Ascending aorta (tissue), 2 donors: ENCODE results near the gene DST. TPM values are rescaled to one million over a fixed set of nuclear protein-coding genes. Genes with fewer than 3 reads are reported as not detected.

Source experiments
- DNase-seq, 2 donors: peaks; one replicate each; pipeline ENCODE4 v3.0.0-alpha.2; 2019; ENCODE audit warnings: low spot score in 2 of 2
- H3K27ac ChIP-seq, 2 donors: fragments of 200-600 bp; sonication (generic); one replicate each; pipeline ENCODE4 v1.5.1; 2016 to 2017; ENCODE audit warnings: mild to moderate bottlenecking in 1 of 2
- H3K27me3 ChIP-seq: fragments of 200-600 bp; sonication (generic); one replicate; pipeline ENCODE4 v1.5.1; 2017
- H3K36me3 ChIP-seq, 2 donors: fragments of 200-600 bp; sonication (generic); one replicate each; pipeline ENCODE4 v1.5.1; 2016
- H3K4me1 ChIP-seq, 2 donors: fragments of 200-600 bp; sonication (generic); one replicate each; pipeline ENCODE4 v1.5.1; 2016 to 2017; ENCODE audit warnings: mild to moderate bottlenecking in 1 of 2
- H3K4me3 ChIP-seq, 2 donors: fragments of 200-600 bp; sonication (generic); one replicate each; pipeline ENCODE4 v1.5.1; 2016 to 2017; ENCODE audit warnings: mild to moderate bottlenecking in 1 of 2
- H3K9me3 ChIP-seq, 2 donors: fragments of 200-600 bp; sonication (generic); one replicate each; pipeline ENCODE4 v1.5.1; 2016
- intact Hi-C: fragments of 100-400 bp; cut with DNase I; formaldehyde crosslinking; loops from one replicate; pipeline ENCODE4 v1.15.1; 2023
- total RNA-seq: library from RNA; depleted of rRNA; stranded (reverse); fragments of >200 nt; gene quantifications from one replicate; pipeline ENCODE4 v1.1.0, GENCODE V29; 2016
- TF ChIP-seq, protein P1 (sequence below), 3 experiments: fragments of 200-600 bp in 2 of 3; fragments of 450-650 bp in 1 of 3; sonication (generic) in 2 of 3; IDR thresholded peaks; one replicate each; pipeline ENCODE4 v1.5.1; 2016 to 2019; ENCODE audit warnings: antibody characterized with exemption in 3 of 3, mild to moderate bottlenecking in 1 of 3, moderate library complexity in 1 of 3

The DST gene
- total RNA-seq, 1 donor from 2014 or later: 223 TPM

DNA sequence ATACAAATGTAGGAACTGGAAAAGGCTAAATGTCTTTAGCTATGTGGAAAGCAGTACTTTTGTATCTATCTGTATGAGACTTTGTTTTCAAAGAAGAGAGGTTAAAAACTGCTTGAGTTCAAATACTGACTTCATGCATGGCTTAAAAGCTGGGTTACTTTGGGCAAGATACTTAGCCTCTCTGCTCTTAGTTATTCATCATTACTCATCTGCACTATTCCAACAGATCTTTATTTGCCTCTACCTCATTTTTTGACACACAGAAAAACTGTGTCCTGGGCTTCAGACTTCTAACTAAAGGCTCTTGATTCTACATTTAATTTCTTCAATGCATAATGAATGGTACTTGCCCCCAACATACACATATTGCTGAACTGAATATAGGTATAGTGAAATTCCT lies 114.8 kb downstream of the DST start:
- peaks cover 41 to 79% of the 10 kb centered on the region in 2 donors for H3K36me3 ChIP-seq
- H3K4me3 ChIP-seq: no peak overlapping the region
- H3K27me3 ChIP-seq: no peaks in the 10 kb centered on the region
- intact Hi-C loops: no loop called here
- no peak for DNase-seq
- peaks cover 0 to 40% of the 10 kb centered on the region in 2 donors for H3K4me1 ChIP-seq
- TF ChIP-seq, protein P1, sequence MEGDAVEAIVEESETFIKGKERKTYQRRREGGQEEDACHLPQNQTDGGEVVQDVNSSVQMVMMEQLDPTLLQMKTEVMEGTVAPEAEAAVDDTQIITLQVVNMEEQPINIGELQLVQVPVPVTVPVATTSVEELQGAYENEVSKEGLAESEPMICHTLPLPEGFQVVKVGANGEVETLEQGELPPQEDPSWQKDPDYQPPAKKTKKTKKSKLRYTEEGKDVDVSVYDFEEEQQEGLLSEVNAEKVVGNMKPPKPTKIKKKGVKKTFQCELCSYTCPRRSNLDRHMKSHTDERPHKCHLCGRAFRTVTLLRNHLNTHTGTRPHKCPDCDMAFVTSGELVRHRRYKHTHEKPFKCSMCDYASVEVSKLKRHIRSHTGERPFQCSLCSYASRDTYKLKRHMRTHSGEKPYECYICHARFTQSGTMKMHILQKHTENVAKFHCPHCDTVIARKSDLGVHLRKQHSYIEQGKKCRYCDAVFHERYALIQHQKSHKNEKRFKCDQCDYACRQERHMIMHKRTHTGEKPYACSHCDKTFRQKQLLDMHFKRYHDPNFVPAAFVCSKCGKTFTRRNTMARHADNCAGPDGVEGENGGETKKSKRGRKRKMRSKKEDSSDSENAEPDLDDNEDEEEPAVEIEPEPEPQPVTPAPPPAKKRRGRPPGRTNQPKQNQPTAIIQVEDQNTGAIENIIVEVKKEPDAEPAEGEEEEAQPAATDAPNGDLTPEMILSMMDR (IDR thresholded peaks at IDR 0.05): no peak
- H3K9me3 ChIP-seq: no peaks in the 10 kb centered on the region
- peak overlapping the region; percentile 33 to 82 for H3K27ac ChIP-seq

DNA sequence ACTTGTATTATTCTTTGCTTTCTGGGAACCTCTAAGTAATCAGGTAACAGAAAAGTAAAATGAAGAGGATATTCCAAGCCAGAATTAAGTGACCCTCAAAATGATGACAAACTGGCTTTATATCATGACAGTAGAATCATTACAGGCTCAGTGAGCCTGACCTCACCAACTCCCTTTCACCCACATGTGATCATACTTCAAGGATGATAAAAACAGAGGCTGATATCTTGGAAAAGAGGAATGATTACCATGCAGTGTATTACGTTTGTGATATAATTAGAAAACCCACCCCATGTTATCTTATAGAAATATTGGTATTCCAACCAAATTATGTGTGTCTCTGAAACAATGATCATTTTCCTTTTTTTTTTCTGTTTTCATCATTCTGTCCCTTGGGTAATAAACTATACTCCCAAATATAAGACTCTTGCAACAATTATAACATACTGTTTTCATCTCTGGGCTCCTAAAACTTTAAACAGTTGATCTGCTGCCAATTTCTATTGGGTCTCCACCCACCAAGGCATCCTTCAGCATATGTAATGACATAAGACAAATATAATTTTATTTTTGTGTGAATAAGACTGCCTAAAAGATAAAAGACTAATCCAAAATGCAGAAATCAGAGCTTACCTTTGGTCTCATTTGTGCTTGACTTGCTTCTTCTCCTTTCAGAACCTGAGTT lies 115.7 kb downstream of the DST start:
- Histone ChIP-seq H3K36me3 (peaks cover 38 to 74% of the 10 kb centered on the region in 2 donors), H3K4me3 (no peak overlapping the region), H3K4me1 (peaks cover 0 to 43% of the 10 kb centered on the region in 2 donors), H3K9me3 (no peaks in the 10 kb centered on the region), H3K27me3 (no peaks in the 10 kb centered on the region), H3K27ac (peak overlapping the region; percentile 44 to 82)
- TF ChIP-seq, protein P1 (IDR thresholded peaks at IDR 0.05): no peak
- intact Hi-C loops: no loop called here
- DNase-seq: no peak

DNA sequence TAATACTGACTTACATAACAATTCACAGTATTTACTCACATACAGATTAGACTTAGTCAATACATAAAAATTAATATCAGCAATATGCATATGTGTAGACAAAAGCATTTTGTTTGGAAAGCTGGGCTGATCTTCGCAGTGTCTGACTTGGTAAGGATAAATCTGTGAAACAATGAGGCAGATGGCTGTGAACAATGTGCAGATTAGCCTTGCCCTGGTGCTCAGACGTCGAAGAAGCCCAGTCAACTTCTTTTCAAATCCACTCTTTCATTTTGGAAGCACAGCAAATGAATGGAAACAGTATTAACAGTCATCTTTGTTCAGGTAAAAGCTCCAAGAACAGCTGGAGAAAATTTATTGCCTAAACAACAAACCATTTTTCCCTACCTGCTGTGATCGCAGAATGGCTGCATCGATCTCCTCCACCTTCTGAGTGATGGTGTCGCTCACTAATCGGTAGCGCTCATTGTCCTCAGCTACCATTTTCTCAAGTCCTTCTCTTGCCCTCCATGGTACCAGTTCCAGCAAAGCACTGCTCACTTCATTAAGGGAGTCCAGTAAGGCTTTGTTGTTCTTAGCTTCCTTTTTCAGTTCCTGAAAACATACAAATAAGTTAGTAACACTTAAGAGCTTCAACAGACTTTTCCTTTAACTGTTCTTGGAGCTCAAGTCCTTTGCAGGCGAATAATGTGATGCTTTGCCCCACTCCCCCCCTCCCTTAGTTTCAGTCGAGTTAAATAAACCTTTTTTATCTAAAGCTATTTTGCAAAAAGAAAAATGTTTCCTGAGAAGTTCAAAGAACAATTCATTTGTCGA lies 116.5 kb downstream of the DST start:
- intact Hi-C loops: loop anchor here (2.0 kb wide), 1 partner anchor 17 kb away; no protein-coding TSS in a partner anchor
- TF ChIP-seq, protein P1 (IDR thresholded peaks at IDR 0.05): no peak
- H3K27ac ChIP-seq: peak overlapping the region; percentile 78 to 82
- H3K4me1 ChIP-seq: peaks cover 0 to 49% of the 10 kb centered on the region in 2 donors
- peaks cover 30 to 66% of the 10 kb centered on the region in 2 donors for H3K36me3 ChIP-seq
- no peak overlapping the region for H3K4me3 ChIP-seq
- H3K27me3 ChIP-seq: no peaks in the 10 kb centered on the region
- no peak for DNase-seq
- no peaks in the 10 kb centered on the region for H3K9me3 ChIP-seq

DNA sequence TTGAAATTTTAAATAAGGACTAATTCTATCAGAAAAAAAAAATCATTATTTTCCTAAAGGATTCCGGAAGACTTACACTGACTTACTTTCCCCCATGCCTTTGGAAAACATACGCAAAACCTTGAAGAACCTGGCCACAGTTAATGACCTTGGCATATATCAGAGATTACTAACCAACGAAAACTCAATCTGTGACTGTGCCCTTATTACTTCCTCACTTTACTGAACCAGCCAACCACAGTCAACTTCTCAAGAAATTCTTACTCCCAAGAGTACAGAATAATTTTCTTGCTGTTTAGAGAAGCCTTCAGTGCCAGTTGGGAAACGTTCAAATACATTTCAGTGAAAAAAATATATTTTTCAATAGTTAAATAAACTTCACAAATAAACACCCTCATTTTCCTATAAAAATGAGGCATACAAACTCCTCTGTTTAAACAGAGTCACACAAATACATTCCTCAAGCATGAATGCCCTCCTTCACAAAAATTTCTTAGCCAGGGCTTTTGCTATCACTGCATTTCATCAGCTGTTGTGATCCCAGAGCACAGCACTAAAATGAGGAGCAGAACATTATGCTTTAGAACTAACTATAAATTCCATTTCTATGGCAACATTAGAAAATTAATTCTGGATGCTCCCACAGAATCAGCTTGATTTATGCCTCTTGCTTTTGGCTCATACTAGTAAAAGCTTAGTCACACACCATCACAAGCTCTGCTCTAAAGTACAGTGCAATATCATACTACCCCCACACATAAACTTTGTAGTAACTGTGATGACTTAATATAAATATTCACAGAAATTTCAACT lies 117.6 kb downstream of the DST start:
- Histone ChIP-seq H3K4me1 (peaks cover 0 to 49% of the 10 kb centered on the region in 2 donors), H3K9me3 (no peaks in the 10 kb centered on the region), H3K27me3 (no peaks in the 10 kb centered on the region), H3K4me3 (peak overlapping the region; percentile 11 to 12), H3K36me3 (peaks cover 29 to 61% of the 10 kb centered on the region in 2 donors), H3K27ac (peak overlapping the region; percentile 78 to 82)
- intact Hi-C loops: loop anchor here (2.0 kb wide), 1 partner anchor 18 kb away; no protein-coding TSS in a partner anchor
- DNase-seq: no peak
- TF ChIP-seq, protein P1 (IDR thresholded peaks at IDR 0.05): no peak
